Type B pancreatic cell (in vitro differentiated cells): ENCODE data around the gene PTPN9. TPM values are rescaled to one million over a fixed set of nuclear protein-coding genes. Genes with fewer than 3 reads are reported as not detected.
"Not testable (repeated sequence)": the region's sequence is repeated elsewhere in the genome, so short reads cannot be mapped to it uniquely, and the experiment has no call there.

ENCODE experiments used
- DNase-seq: peaks from one replicate; pipeline ENCODE4 v3.0.0; 2021; ENCODE audit warnings: mixed read lengths; ENCODE audit not compliant: unreplicated experiment; ENCODE audit errors: extremely low spot score
- H3K27ac Mint-ChIP-seq: 2 replicates; pipeline ENCODE4 v1.8.0; 2021; ENCODE audit warnings: mild to moderate bottlenecking, mixed read lengths
- H3K27me3 Mint-ChIP-seq: 2 replicates; pipeline ENCODE4 v1.8.0; 2021; ENCODE audit warnings: mixed read lengths
- H3K36me3 Mint-ChIP-seq: 2 replicates; pipeline ENCODE4 v1.8.0; 2021; ENCODE audit warnings: mixed read lengths
- H3K4me1 Mint-ChIP-seq: one replicate; pipeline ENCODE4 v1.8.0; 2021; ENCODE audit warnings: mixed read lengths; ENCODE audit not compliant: unreplicated experiment
- H3K4me3 Mint-ChIP-seq: 2 replicates; pipeline ENCODE4 v1.8.0; 2021; ENCODE audit warnings: mild to moderate bottlenecking, mixed read lengths
- H3K9me3 Mint-ChIP-seq: 2 replicates; pipeline ENCODE4 v1.8.0; 2021; ENCODE audit warnings: mixed read lengths
- total RNA-seq: library from RNA; stranded (reverse); gene quantifications from 2 replicates; pipeline ENCODE4 v1.2.1, GENCODE V29; 2021; ENCODE audit warnings: low replicate concordance
- TF ChIP-seq, protein P1 (sequence below): fragments of 200-600 bp; sonication (generic); conservative IDR thresholded peaks from 2 replicates; pipeline ENCODE4 v1.5.0; 2021; ENCODE audit warnings: antibody characterized with exemption, mild to moderate bottlenecking

Gene PTPN9
- total RNA-seq, 1 donor from 2014 or later, result 31.3 TPM

- Mint-ChIP-seq H3K9me3 (no peaks in the 10 kb centered on the region), H3K4me1 (peaks cover 14% of the 10 kb centered on the region), H3K36me3 (peaks cover 3% of the 10 kb centered on the region), H3K27me3 (no peaks in the 10 kb centered on the region), H3K27ac (peak within 1 kb of the TSS; percentile 99), H3K4me3 (peak within 1 kb of the TSS; percentile 96)
- TF ChIP-seq, protein P1, sequence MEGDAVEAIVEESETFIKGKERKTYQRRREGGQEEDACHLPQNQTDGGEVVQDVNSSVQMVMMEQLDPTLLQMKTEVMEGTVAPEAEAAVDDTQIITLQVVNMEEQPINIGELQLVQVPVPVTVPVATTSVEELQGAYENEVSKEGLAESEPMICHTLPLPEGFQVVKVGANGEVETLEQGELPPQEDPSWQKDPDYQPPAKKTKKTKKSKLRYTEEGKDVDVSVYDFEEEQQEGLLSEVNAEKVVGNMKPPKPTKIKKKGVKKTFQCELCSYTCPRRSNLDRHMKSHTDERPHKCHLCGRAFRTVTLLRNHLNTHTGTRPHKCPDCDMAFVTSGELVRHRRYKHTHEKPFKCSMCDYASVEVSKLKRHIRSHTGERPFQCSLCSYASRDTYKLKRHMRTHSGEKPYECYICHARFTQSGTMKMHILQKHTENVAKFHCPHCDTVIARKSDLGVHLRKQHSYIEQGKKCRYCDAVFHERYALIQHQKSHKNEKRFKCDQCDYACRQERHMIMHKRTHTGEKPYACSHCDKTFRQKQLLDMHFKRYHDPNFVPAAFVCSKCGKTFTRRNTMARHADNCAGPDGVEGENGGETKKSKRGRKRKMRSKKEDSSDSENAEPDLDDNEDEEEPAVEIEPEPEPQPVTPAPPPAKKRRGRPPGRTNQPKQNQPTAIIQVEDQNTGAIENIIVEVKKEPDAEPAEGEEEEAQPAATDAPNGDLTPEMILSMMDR, result no peak
- peak; percentile 97 for DNase-seq
Observed at GRCh38 chr15:75451674-75452363, 127.3 kb downstream of the PTPN9 start, which contains the start of gene SIN3A. SIN3A (minus strand) TSS chr15:75451690; CDS start chr15:75430375, 21,315 bp downstream.

DNA sequence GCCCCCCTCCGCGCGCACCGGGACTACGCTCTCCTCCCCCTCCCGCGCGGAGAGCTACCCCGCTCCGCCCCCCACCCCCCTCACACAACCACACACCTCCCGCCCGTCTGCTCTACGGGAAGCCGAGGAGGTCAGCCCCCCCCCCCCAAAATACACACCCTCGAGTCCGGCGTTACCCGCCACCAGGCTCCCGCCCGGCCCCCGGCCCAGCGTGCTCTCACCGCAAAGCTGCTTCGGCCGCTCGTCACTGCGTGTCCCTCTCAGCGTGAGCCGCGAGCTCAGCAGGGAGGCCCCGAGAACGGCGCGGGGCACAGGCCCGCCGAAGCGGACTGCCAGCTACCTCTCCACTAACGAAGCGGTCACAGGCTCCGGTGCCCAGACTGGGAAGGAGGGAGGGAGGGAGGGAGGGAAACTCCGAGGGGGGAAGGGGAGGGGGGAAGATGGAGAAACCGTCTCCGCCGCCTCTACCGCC lies 127.9 kb downstream of the PTPN9 start:
- no peaks in the 10 kb centered on the region for H3K9me3 Mint-ChIP-seq
- H3K27me3 Mint-ChIP-seq, result no peaks in the 10 kb centered on the region
- peak overlapping the region; percentile 96 for H3K4me3 Mint-ChIP-seq
- H3K27ac Mint-ChIP-seq, result peak overlapping the region; percentile 98
- TF ChIP-seq, protein P1, result no peak
- H3K36me3 Mint-ChIP-seq, result peaks cover 3% of the 10 kb centered on the region
- H3K4me1 Mint-ChIP-seq, result peaks cover 10% of the 10 kb centered on the region
- no peak for DNase-seq

- TF ChIP-seq, protein P1, result no peak
- Mint-ChIP-seq H3K9me3 (no peaks in the 10 kb centered on the region), H3K27ac (peak overlapping the region; percentile 99), H3K4me1 (peaks cover 14% of the 10 kb centered on the region), H3K36me3 (peaks cover 7% of the 10 kb centered on the region), H3K4me3 (peak overlapping the region; percentile 96), H3K27me3 (no peaks in the 10 kb centered on the region)
- peak; percentile 97 for DNase-seq
Observed at GRCh38 chr15:75450307-75451201, 128.6 kb downstream of the PTPN9 start.

DNA sequence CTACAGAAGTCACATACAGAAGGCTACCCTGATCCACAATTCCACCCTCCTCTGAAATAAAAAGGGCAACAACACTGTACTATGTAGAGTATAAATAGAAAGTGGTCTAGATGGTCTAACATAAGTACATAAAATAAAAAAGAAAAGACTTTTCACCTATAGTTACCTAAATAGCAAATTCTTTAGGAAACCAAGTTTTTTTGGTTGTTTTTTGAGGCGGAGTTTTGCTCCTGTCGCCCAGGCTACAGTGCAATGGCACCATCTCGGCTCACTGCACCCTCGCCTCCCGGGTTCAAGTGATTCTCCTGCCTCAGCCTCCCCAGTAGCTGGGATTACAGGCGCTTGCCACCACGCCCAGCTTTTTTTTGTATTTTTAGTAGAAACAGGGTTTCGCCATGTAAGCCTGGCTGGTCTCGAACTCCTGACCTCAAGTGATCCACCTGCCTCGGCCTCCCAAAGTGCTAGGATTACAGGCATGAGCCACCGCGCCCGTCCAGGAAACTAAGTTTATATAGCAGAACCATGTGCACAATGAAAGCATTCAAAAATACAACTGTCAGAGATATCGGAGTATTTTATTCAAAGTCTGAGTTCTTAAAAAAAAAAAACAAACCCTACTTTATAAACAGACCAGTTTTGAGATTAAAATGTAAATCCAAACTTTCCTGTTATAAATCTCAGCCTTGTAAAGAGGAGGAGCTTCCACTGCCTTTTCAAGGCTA lies 129.4 kb downstream of the PTPN9 start:
- Mint-ChIP-seq H3K4me1 (peaks cover 14% of the 10 kb centered on the region), H3K4me3 (peak overlapping the region; percentile 96), H3K36me3 (peaks cover 7% of the 10 kb centered on the region), H3K27me3 (no peaks in the 10 kb centered on the region), H3K9me3 (no peaks in the 10 kb centered on the region), H3K27ac (peak overlapping the region; percentile 99)
- DNase-seq, result no peak
- TF ChIP-seq, protein P1, result no peak

DNA sequence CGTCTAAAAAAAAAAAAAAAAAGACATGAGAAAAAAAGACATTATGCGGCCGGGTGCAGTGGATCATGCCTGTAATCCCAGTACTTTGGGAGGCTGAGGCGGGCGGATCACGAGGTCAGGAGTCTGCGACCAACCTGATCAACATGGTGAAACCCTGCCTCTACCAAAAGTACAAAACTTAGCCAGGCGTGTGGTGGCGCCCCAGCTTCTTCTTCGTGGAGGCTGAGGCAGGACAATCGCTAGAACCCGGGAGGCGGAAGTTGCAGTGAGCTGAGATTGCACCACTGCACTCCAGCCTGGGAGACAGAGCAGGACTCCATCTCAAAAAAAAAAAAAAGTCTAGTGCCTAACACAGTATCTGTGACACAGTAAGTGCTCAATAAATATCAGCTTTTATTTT lies 130.9 kb downstream of the PTPN9 start:
- not testable (repeated sequence) for H3K27me3 Mint-ChIP-seq, H3K27ac Mint-ChIP-seq, DNase-seq, H3K9me3 Mint-ChIP-seq, H3K4me3 Mint-ChIP-seq, H3K36me3 Mint-ChIP-seq
- H3K4me1 Mint-ChIP-seq, result peaks cover 14% of the 10 kb centered on the region
